HEK293 (cell line): ENCODE results near the gene LHFPL2.

Experiments
- CTCF ChIP-seq: fragments of 450-650 bp; formaldehyde crosslinking; IDR thresholded peaks from 2 replicates; pipeline ENCODE4 v1.5.1; 2016; ENCODE audit warnings: missing biosample characterization, missing genetic modification characterization
- PRDM1 ChIP-seq: fragments of 450-650 bp; formaldehyde crosslinking; IDR thresholded peaks from 2 replicates; pipeline ENCODE4; 2016; ENCODE audit warnings: missing biosample characterization, missing genetic modification characterization
- REST ChIP-seq: fragments of 450-650 bp; formaldehyde crosslinking; IDR thresholded peaks from 2 replicates; pipeline ENCODE4 v1.5.1; 2016; ENCODE audit warnings: missing biosample characterization, missing genetic modification characterization
- ZBTB11 ChIP-seq: fragments of 450-650 bp; formaldehyde crosslinking; conservative IDR thresholded peaks from 2 replicates; pipeline ENCODE4 v1.5.1; 2016; ENCODE audit warnings: low read depth, missing biosample characterization, missing genetic modification characterization
- ZBTB17 ChIP-seq: fragments of 450-650 bp; formaldehyde crosslinking; IDR thresholded peaks from 2 replicates; pipeline ENCODE4 v1.5.1; 2016; ENCODE audit warnings: missing biosample characterization, missing genetic modification characterization
- ZNF211 ChIP-seq: fragments of 450-650 bp; formaldehyde crosslinking; IDR thresholded peaks from 2 replicates; pipeline ENCODE4 v1.5.1; 2016; ENCODE audit warnings: low read depth, missing biosample characterization, missing genetic modification characterization
- ZNF362 ChIP-seq: fragments of 450-650 bp; formaldehyde crosslinking; IDR thresholded peaks from 2 replicates; pipeline ENCODE4 v1.5.1; 2016; ENCODE audit warnings: missing biosample characterization, missing genetic modification characterization
- ZNF843 ChIP-seq: fragments of 450-650 bp; formaldehyde crosslinking; IDR thresholded peaks from 2 replicates; pipeline ENCODE4 v1.5.1; 2016; ENCODE audit warnings: missing biosample characterization, missing genetic modification characterization
- ZSCAN5A ChIP-seq: fragments of 450-650 bp; formaldehyde crosslinking; IDR thresholded peaks from 2 replicates; pipeline ENCODE4 v1.5.1; 2016; ENCODE audit warnings: missing biosample characterization, missing genetic modification characterization

- TF ChIP-seq ZNF843 (tag by site-specific recombination) (no peak), ZNF362 (tag by site-specific recombination) (no peak), CTCF (no peak), ZBTB17 (tag by site-specific recombination) (no peak), ZNF211 (tag by site-specific recombination) (no peak), ZSCAN5A (tag by site-specific recombination) (no peak), REST (no peak), ZBTB11 (no peak), PRDM1 (no peak)
Observed at GRCh38 chr5:78639791-78640190, 8.8 kb downstream of the LHFPL2 start.
